Heart right ventricle (tissue), 16 donors: ENCODE results near the gene CD59. TPM values are rescaled to one million over a fixed set of nuclear protein-coding genes. Genes with fewer than 3 reads are reported as not detected.

Experiments
- ATAC-seq, 8 donors: fragments of 200-7000 bp; cut with Tn5 transposase; one replicate each; pipeline ENCODE4 v1.9.1; 2020; ENCODE audit warnings: mild to moderate bottlenecking in 8 of 8, moderate library complexity in 8 of 8, moderate number of reproducible peaks in 1 of 8
- DNase-seq, 2 donors: peaks; one replicate each; pipeline ENCODE4 v3.0.0-alpha.2; 2020
- H3K27ac ChIP-seq, 10 donors: fragments of 200-600 bp; sonication (generic) in 2 of 10; one replicate each; pipeline versions ENCODE4 v1.5.0 to v1.8.0; 2020 to 2022; ENCODE audit warnings: mild to moderate bottlenecking in 3 of 10
- H3K27me3 ChIP-seq, 7 donors: fragments of 200-600 bp; one replicate each; pipeline ENCODE4 v1.8.0; 2021 to 2022; ENCODE audit warnings: mild to moderate bottlenecking in 2 of 7
- H3K36me3 ChIP-seq, 9 donors: fragments of 200-600 bp; sonication (generic) in 1 of 9; one replicate each; pipeline versions ENCODE4 v1.5.0 to v1.8.0; 2020 to 2022; ENCODE audit warnings: mild to moderate bottlenecking in 2 of 9
- H3K4me1 ChIP-seq, 9 donors: fragments of 200-600 bp; sonication (generic) in 1 of 9; one replicate each; pipeline versions ENCODE4 v1.5.0 to v1.8.0; 2020 to 2022; ENCODE audit warnings: mild to moderate bottlenecking in 4 of 9
- H3K4me3 ChIP-seq, 10 donors: fragments of 200-600 bp; sonication (generic) in 2 of 10; one replicate each; pipeline versions ENCODE4 v1.5.0 to v1.8.0; 2020 to 2022; ENCODE audit warnings: mild to moderate bottlenecking in 7 of 10, moderate library complexity in 2 of 10
- H3K9me3 ChIP-seq, 11 donors: fragments of 200-600 bp in 10 of 11; sonication (generic) in 2 of 11; one replicate each; pipeline versions ENCODE4 v1.5.0 to v1.8.0; 2013 to 2022; ENCODE audit warnings: mild to moderate bottlenecking in 2 of 11, control low read depth in 1 of 11, moderate library complexity in 1 of 11
- CTCF ChIP-seq, 9 donors: fragments of 200-600 bp; sonication (generic) in 2 of 9; IDR thresholded peaks; one replicate each; pipeline versions ENCODE4 v1.5.0 to v1.8.0; 2021 to 2022; ENCODE audit warnings: antibody characterized with exemption in 9 of 9, mild to moderate bottlenecking in 5 of 9, moderate library complexity in 1 of 9
- WGBS, 2 donors: extraction: QIAGEN DNeasy Blood & Tissue Kit; methylation state at CpG; one replicate each; pipeline ENCODE4 v1.1.7; 2013; ENCODE audit warnings: inconsistent platforms in 1 of 2; 5-methylcytosine and 5-hydroxymethylcytosine counted together
- intact Hi-C, 10 donors: fragments of 100-400 bp; cut with DNase I; formaldehyde crosslinking; loops; one replicate each; pipeline versions ENCODE4 v1.11.1 to v1.14.2; 2022
- polyA plus RNA-seq, 2 donors: library from polyadenylated mRNA; stranded (reverse); fragments of 200-250 nt; gene quantifications; one replicate each; pipeline ENCODE4 v1.2.3, GENCODE V29; 2013
- total RNA-seq, 10 donors: library from RNA; stranded (reverse); fragmentation: NEBNext Ultra II Directional in 3 of 10; extraction: Animal tissue kit (Norgen Biotek cat#: 25700) in 3 of 10; gene quantifications; one replicate each; pipeline versions ENCODE4 v1.2.1 to v1.2.4, GENCODE V29; 2021 to 2023
- donor health status: Arrhythmogenic right ventricular cardiomyopathy.
- donor health status: ischemic (EF 13 %, LVEDD 7.1; RV severe dilation, severe dysfunction).
- donor health status: healthy with polysubstance abuse.
- donor health status: DM: no; HTN: yes; CAD: no.
- donor health status: DM: no; HTN: no; CAD: no.
- donor health status: ischemic (EF 25% LVEDD 6.9; RV normal size, moderate dysfunction).
- donor health status: ischemic (EF 25% LVEDD 5.7; RV mildly dilated, moderate dysfunction).
- donor health status: healthy.
- donor health status: DM: yes; HTN: yes; CAD: no.
- donor health status: Ischemic cardiomyopathy.
- donor health status: ischemic (EF 35%, LVEDD 5.7; RV mildly dilated, moderate dysfunction).
- donor health status: nonischemic (EF 11% LVEDD 7.7; RV severe dilation, severe dysfunction).
- donor health status: DM: yes; HTN: yes; CAD: no.
- donor health status: PGD.
- donor health status: ischemic (EF 29% LVEDD 5.4; RV normal size, mild dysfunction).
- donor health status: nonischemic (EF 23%, LVEDD 6.1; RV moderate dilation, normal function).

CD59 gene
- total and polyA plus RNA-seq, 12 donors = 120 to 1,261 (median 753) TPM

DNA sequence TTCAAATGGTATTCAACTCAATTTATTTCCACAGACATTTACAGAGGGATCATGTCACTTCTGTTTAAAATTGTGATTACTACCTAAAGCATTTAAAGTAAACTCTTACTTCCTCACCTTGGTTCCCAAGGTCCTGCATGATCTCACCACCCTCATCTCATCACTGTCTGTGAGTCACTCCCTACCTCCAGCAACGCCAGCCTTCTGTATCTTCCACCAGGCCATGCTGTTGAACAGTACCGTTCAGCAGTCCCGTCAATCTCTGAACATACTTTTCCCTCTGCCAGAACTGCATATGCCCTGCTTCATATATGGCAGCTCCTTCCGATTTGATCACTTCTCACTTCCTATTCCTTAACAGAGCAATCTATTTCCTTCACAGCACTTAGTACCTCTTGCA, 36.1 kb upstream of the CD59 start:
- H3K4me3 ChIP-seq = no peak overlapping the region
- H3K4me1 ChIP-seq = peaks cover 0 to 54% (median 32%) of the 10 kb centered on the region in 9 donors
- H3K9me3 ChIP-seq = no peaks in the 10 kb centered on the region
- no peak for TF ChIP-seq CTCF (IDR thresholded peaks at IDR 0.05)
- DNase-seq (no peak), ATAC-seq (no peak)
- intact Hi-C loops = no loop called here
- peaks cover 0 to 35% (median 14%) of the 10 kb centered on the region in 9 donors for H3K36me3 ChIP-seq
- H3K27ac ChIP-seq = no peak overlapping the region
- peaks cover 0 to 13% (median 0%) of the 10 kb centered on the region in 7 donors for H3K27me3 ChIP-seq
- WGBS, 2 donors = 55 to 66% methylated on average over 4 of the region's 4 CpGs

GRCh38 chr11:33770236-33770635, 34.0 kb upstream of the CD59 start:
- Histone ChIP-seq H3K27me3 (peaks cover 0 to 4% (median 0%) of the 10 kb centered on the region in 7 donors), H3K36me3 (peaks cover 0 to 56% (median 17%) of the 10 kb centered on the region in 9 donors), H3K4me3 (no peak overlapping the region), H3K27ac (peak overlapping the region in 1 of 10 donors; percentile 2), H3K4me1 (peaks cover 0 to 40% (median 29%) of the 10 kb centered on the region in 9 donors), H3K9me3 (no peaks in the 10 kb centered on the region)
- DNase-seq (no peak), ATAC-seq (no peak)
- intact Hi-C loops = no loop called here
- WGBS, 2 donors = 40 to 43% methylated on average over 2 of the region's 2 CpGs
- no peak for TF ChIP-seq CTCF (IDR thresholded peaks at IDR 0.05)

DNA sequence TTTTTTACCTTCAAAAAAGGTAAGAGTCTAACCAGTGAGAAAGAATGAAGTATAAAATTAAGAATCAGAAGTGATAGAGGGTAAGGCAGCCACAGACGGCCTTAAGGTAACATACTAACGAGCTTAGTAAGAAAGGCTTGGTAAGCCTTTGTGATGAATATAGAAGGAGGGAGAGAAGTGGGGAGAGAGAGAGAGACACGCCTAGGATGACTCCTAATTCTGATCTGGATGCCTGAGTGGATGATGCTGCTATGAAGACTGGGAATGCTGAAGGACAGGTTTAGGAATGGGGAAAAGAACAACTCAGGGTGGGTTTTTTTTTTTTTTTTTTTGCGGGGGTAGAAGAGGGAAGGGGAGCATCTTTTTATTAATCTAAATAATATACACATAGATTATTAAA, 33.3 kb upstream of the CD59 start:
- ATAC-seq (no peak), DNase-seq (no peak)
- Histone ChIP-seq H3K9me3 (no peaks in the 10 kb centered on the region), H3K27ac (no peak overlapping the region), H3K4me1 (peaks cover 0 to 35% (median 25%) of the 10 kb centered on the region in 9 donors), H3K27me3 (no peaks in the 10 kb centered on the region), H3K4me3 (no peak overlapping the region), H3K36me3 (peaks cover 0 to 62% (median 23%) of the 10 kb centered on the region in 9 donors)
- 79 to 87% methylated on average over 4 of the region's 4 CpGs for WGBS, 2 donors
- no peak for TF ChIP-seq CTCF (IDR thresholded peaks at IDR 0.05)
- intact Hi-C loops = no loop called here

DNA sequence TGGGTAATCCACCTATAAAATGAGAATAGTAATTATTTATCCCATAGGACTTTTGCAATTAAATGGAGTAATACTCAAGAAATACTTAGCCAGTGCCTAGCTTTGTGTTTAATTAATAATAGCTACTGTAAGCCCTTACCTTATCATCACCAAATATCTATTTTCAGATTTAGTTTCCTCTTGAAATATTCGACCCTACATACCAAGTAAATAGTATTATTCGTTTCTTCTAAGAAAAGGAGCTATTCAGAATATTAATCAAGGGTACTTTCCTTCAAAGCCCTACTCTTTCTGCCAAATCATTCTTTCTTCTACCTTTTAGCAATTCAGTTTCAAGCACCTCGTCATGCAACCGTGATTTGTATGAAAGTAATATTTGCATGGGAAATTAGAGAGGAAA, 31.4 kb upstream of the CD59 start:
- Histone ChIP-seq H3K4me3 (no peak overlapping the region), H3K27ac (no peak overlapping the region), H3K9me3 (peaks cover 0 to 18% (median 0%) of the 10 kb centered on the region in 11 donors), H3K27me3 (no peaks in the 10 kb centered on the region), H3K36me3 (peaks cover 0 to 82% (median 36%) of the 10 kb centered on the region in 9 donors), H3K4me1 (peaks cover 0 to 23% (median 15%) of the 10 kb centered on the region in 9 donors)
- TF ChIP-seq CTCF (IDR thresholded peaks at IDR 0.05) = no peak
- 90 to 91% methylated on average over 4 of the region's 4 CpGs for WGBS, 2 donors
- intact Hi-C loops = no loop called here
- ATAC-seq = no peak
- DNase-seq = no peak
